ENCODE measurements around the gene MN1.

DNA sequence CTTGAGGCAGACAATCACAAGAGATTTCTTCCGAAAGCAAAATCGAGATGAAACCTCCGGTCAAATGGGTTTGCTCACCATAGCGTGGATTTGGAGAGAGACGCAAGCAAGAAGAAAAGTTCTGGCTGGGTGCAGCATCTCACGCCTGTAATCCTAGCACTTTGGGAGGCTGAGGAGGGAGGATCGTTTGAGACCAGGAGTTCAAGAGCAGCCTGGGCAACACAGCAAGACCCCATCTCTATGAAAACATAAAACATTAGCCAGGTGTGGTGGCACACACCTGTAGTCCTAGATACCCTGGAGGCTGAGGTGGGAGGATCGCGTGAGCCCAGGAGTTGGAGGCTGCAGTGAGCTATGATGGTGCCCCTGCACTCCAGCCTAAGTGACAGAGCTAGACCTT is 24.4 kb downstream of the MN1 start:
- TF ChIP-seq ZNF274 (IDR thresholded peaks at IDR 0.05; ENCODE audit: low read depth, low read length) (no peak), SUZ12 (IDR thresholded peaks at IDR 0.05; ENCODE audit: extremely low read depth, insufficient read depth, insufficient read length) (no peak), YY1 (IDR thresholded peaks at IDR 0.05; ENCODE audit: insufficient read depth, insufficient read length) (no peak)
